MM.1S (cell line): Measurements from ENCODE around the gene NAPA.

Source experiments
- DNase-seq: peaks from one replicate; pipeline ENCODE4 v3.0.0-alpha.2; 2015
- H2AFZ ChIP-seq: fragments of 300-600 bp; sonication (generic); 2 replicates; pipeline ENCODE4 v1.6.0; 2016; ENCODE audit warnings: antibody characterized with exemption, low read length
- H3F3A ChIP-seq: fragments of 300-600 bp; sonication (generic); 2 replicates; pipeline ENCODE4 v1.6.1; 2016; ENCODE audit warnings: mild to moderate bottlenecking, antibody characterized with exemption, low read length, moderate library complexity, mixed read lengths; ENCODE audit not compliant: insufficient read depth
- H3K27ac ChIP-seq: fragments of 300-600 bp; sonication (generic); 2 replicates; pipeline ENCODE4 v1.5.1; 2016; ENCODE audit warnings: mild to moderate bottlenecking, low read length
- H3K27me3 ChIP-seq: fragments of 300-600 bp; sonication (generic); replicated peaks from 2 replicates; pipeline ENCODE4 v1.6.0; 2016; ENCODE audit warnings: low read length; ENCODE audit not compliant: insufficient read depth
- H3K36me3 ChIP-seq: fragments of 300-600 bp; sonication (generic); replicated peaks from 2 replicates; pipeline ENCODE4 v1.6.1; 2016; ENCODE audit warnings: mild to moderate bottlenecking, low read length, mixed read lengths; ENCODE audit not compliant: insufficient read depth
- H3K4me1 ChIP-seq: fragments of 300-600 bp; sonication (generic); 2 replicates; pipeline ENCODE4 v1.6.1; 2016; ENCODE audit warnings: low read length, mixed read lengths
- H3K4me2 ChIP-seq: fragments of 300-600 bp; sonication (generic); 2 replicates; pipeline ENCODE4 v1.6.0; 2016; ENCODE audit warnings: low read depth, low read length
- H3K4me3 ChIP-seq: fragments of 300-600 bp; sonication (generic); 2 replicates; pipeline ENCODE4 v1.5.1; 2016; ENCODE audit warnings: low read length, mixed read lengths
- H3K79me2 ChIP-seq: fragments of 300-600 bp; sonication (generic); 2 replicates; pipeline ENCODE4 v1.6.1; 2016; ENCODE audit warnings: mixed run types, low read length, mixed read lengths
- H3K9ac ChIP-seq: fragments of 300-600 bp; sonication (generic); 2 replicates; pipeline ENCODE4 v1.6.1; 2016; ENCODE audit warnings: low read length, mixed read lengths
- H3K9me2 ChIP-seq: fragments of 300-600 bp; sonication (generic); replicated peaks from 2 replicates; pipeline ENCODE4 v1.6.1; 2016; ENCODE audit warnings: mild to moderate bottlenecking, low read length, mixed read lengths; ENCODE audit not compliant: insufficient read depth
- H3K9me3 ChIP-seq: fragments of 300-600 bp; sonication (generic); replicated peaks from 2 replicates; pipeline ENCODE4 v1.6.1; 2016; ENCODE audit warnings: mild to moderate bottlenecking, low read length, mixed read lengths; ENCODE audit not compliant: insufficient read depth
- H4K20me1 ChIP-seq: fragments of 300-600 bp; sonication (generic); 2 replicates; pipeline ENCODE4 v1.6.1; 2016; ENCODE audit warnings: mild to moderate bottlenecking, low read length, moderate library complexity, mixed read lengths; ENCODE audit not compliant: insufficient read depth
- EZH2 ChIP-seq: fragments of 300-600 bp; sonication (generic); optimal IDR thresholded peaks from 2 replicates; pipeline ENCODE3; 2017; ENCODE audit warnings: low read depth, mild to moderate bottlenecking, antibody characterized with exemption, low read length, mixed read lengths
- EZH2phosphoT487 ChIP-seq: fragments of 300-600 bp; sonication (generic); IDR thresholded peaks from 2 replicates; pipeline ENCODE4 v1.6.1; 2018; ENCODE audit warnings: antibody characterized with exemption, low read length
- TF ChIP-seq, protein P1 (sequence below): fragments of 300-600 bp; sonication (generic); IDR thresholded peaks from 2 replicates; pipeline ENCODE4 v1.5.1; 2016; ENCODE audit warnings: antibody characterized with exemption, low read length, mixed read lengths

The NAPA gene

DNA sequence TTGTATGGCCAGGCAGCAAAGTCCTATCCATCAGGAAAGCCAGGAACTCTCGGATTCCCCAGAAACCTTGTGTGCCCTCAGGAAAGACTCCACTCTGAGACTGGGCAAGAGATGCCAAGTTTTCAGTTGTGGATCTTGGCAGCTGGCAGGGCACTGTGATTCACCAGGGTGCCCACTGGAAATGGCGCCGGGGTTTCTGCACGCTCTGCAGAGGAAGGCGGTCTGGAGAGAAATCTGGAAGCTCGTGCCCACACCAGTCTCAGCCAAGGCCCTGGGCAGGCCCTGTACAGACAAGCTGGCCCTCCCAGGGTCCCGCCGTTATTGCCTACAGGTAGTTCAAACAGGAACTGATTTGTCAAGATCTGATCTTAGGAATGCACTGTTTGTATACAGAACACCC, 4.9 kb downstream of the NAPA start:
- peaks cover 17% of the 10 kb centered on the region; the same call in 1 of the 2 replicates for H4K20me1 ChIP-seq
- H3K9me2 ChIP-seq = no peaks in the 10 kb centered on the region
- no peak overlapping the region for H2AFZ ChIP-seq

DNA sequence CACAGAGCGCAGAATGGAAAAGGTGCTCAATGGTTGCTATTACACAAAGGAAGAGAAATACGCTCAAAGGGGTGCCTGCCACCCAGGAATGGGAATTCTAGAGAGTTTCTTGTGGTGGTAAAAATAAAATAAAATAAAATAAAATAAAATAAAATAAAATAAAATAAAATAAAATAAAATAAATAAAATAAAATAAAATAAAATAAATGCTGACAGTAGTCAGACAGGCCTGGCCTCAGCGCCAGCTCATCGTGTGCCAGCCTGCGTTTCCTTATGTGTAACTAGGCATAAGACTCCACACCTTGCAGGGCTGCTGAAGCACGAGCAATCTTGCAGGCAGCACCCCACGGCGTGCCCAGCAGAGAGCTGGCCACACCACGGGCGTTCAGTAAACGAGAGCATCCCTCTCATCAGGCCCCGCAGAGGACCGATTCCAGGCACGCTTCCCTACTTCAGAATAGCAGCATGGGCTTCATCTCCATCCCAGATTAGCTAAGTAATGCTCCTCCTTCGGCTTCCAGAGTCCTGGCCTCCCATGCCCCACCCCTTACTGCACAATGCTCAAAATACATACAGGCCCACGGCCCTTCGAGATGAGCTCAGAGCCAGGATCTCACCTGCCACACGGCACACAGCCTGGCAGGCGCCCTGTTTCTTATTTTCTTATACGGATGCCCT, 5.6 kb downstream of the NAPA start:
- Histone ChIP-seq H3K27me3 (no peaks in the 10 kb centered on the region), H3K9ac (no peak overlapping the region), H3K9me3 (no peaks in the 10 kb centered on the region), H3K4me1 (peaks cover 7% of the 10 kb centered on the region; the same call in 1 of the 2 replicates), H3K36me3 (no peaks in the 10 kb centered on the region), H2AFZ (no peak overlapping the region), H3F3A (no peaks in the 10 kb centered on the region), H3K4me2 (no peak overlapping the region), H3K79me2 (peaks cover 91% of the 10 kb centered on the region), H3K27ac (no peak overlapping the region), H3K9me2 (no peaks in the 10 kb centered on the region), H4K20me1 (peaks cover 17% of the 10 kb centered on the region; the same call in 1 of the 2 replicates), H3K4me3 (no peak overlapping the region)
- no peak for DNase-seq
- TF ChIP-seq EZH2phosphoT487 (no peak), EZH2 (no peak)
- TF ChIP-seq, protein P1, sequence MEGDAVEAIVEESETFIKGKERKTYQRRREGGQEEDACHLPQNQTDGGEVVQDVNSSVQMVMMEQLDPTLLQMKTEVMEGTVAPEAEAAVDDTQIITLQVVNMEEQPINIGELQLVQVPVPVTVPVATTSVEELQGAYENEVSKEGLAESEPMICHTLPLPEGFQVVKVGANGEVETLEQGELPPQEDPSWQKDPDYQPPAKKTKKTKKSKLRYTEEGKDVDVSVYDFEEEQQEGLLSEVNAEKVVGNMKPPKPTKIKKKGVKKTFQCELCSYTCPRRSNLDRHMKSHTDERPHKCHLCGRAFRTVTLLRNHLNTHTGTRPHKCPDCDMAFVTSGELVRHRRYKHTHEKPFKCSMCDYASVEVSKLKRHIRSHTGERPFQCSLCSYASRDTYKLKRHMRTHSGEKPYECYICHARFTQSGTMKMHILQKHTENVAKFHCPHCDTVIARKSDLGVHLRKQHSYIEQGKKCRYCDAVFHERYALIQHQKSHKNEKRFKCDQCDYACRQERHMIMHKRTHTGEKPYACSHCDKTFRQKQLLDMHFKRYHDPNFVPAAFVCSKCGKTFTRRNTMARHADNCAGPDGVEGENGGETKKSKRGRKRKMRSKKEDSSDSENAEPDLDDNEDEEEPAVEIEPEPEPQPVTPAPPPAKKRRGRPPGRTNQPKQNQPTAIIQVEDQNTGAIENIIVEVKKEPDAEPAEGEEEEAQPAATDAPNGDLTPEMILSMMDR = no peak

More for the DNA sequence above, 4.9 kb downstream of the NAPA start:
- Histone ChIP-seq H3F3A (no peaks in the 10 kb centered on the region), H3K4me3 (no peak overlapping the region), H3K27me3 (no peaks in the 10 kb centered on the region), H3K9me3 (no peaks in the 10 kb centered on the region), H3K79me2 (peaks cover 94% of the 10 kb centered on the region), H3K4me2 (no peak overlapping the region), H3K9ac (no peak overlapping the region), H3K4me1 (peaks cover 7% of the 10 kb centered on the region; the same call in 1 of the 2 replicates), H3K27ac (no peak overlapping the region), H3K36me3 (no peaks in the 10 kb centered on the region)
- TF ChIP-seq EZH2phosphoT487 (no peak), EZH2 (no peak)
- TF ChIP-seq, protein P1 = no peak
- DNase-seq = no peak

DNA sequence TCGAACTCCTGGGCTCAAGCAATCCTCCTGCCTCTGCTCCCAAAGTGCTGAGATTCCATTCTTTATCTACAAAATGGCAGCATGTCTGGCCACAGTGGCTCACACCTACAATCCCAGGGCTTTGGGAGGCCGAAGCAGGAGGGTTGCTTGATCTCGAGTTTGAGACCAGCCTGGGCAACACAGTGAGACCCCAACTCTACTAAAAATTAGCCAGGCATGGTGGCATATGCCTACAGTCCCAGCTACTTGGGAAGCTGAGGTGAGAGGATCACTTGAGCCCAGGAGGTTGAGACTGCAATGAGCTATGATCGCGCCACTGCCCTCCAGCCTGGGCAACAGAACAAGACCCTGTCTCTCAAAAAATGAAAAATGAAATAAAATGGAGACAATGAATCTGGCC, 6.1 kb downstream of the NAPA start:
- Histone ChIP-seq H3K79me2 (peaks cover 89% of the 10 kb centered on the region), H3K4me2 (no peak overlapping the region), H3K4me3 (no peak overlapping the region), H3K36me3 (no peaks in the 10 kb centered on the region), H3K9ac (no peak overlapping the region), H3F3A (no peaks in the 10 kb centered on the region), H4K20me1 (peaks cover 17% of the 10 kb centered on the region; the same call in 1 of the 2 replicates), H2AFZ (no peak overlapping the region), H3K27ac (no peak overlapping the region), H3K27me3 (no peaks in the 10 kb centered on the region), H3K9me2 (no peaks in the 10 kb centered on the region), H3K4me1 (peaks cover 7% of the 10 kb centered on the region; the same call in 1 of the 2 replicates), H3K9me3 (no peaks in the 10 kb centered on the region)
- TF ChIP-seq, protein P1 = no peak
- TF ChIP-seq EZH2phosphoT487 (no peak), EZH2 (no peak)
- no peak for DNase-seq
